HG02571 (cell line): ENCODE results near the gene SELENOT.

ENCODE experiments used
- ATAC-seq: cut with Tn5 transposase; IDR thresholded peaks from one replicate; pipeline ENCODE4 v1.9.1; 2021; ENCODE audit warnings: mild to moderate bottlenecking, moderate library complexity; ENCODE audit not compliant: unreplicated experiment

The SELENOT gene

GRCh38 chr3:150662410-150663200 is 59.5 kb downstream of the SELENOT start:
- ATAC-seq, result no peak

GRCh38 chr3:150663461-150663860 is 60.3 kb downstream of the SELENOT start:
- no peak for ATAC-seq

GRCh38 chr3:150666167-150666566 is 63.0 kb downstream of the SELENOT start:
- ATAC-seq, result no peak

- ATAC-seq, result no peak
Measured at GRCh38 chr3:150673966-150674365, 70.8 kb downstream of the SELENOT start.

GRCh38 chr3:150675587-150675986 is 72.5 kb downstream of the SELENOT start:
- no peak for ATAC-seq
